ENCODE results near the gene AKT1. TPM values are rescaled to one million over a fixed set of nuclear protein-coding genes. Genes with fewer than 3 reads are reported as not detected.
"Not testable (repeated sequence)": the region's sequence is repeated elsewhere in the genome, so short reads cannot be mapped to it uniquely, and the experiment has no call there.

Gene AKT1
- total RNA-seq, result 133 and 140 TPM in 2 replicates

- intact Hi-C loops (cut with micrococcal nuclease), result loop anchor here (1.0 to 2.0 kb wide), 2 partner anchors 43 to 70 kb away; partner anchors contain the start of gene CEP170B
Measured at GRCh38 chr14:104794993-104795780, at the start of gene AKT1. AKT1 (minus strand) TSS chr14:104795748; CDS start chr14:104792643, 3,105 bp downstream.

GRCh38 chr14:104845033-104845666 is 49.6 kb upstream of the AKT1 start:
- intact Hi-C loops (cut with micrococcal nuclease), result no loop called here

GRCh38 chr14:104844306-104845032 is 48.9 kb upstream of the AKT1 start:
- intact Hi-C loops (cut with micrococcal nuclease), result no loop called here

- intact Hi-C loops (cut with micrococcal nuclease), result no loop called here
Measured at GRCh38 chr14:104843442-104844305, 48.1 kb upstream of the AKT1 start.

- intact Hi-C loops (cut with micrococcal nuclease), result no loop called here
Measured at GRCh38 chr14:104843006-104843405, 47.5 kb upstream of the AKT1 start.

GRCh38 chr14:104841730-104842129 is 46.2 kb upstream of the AKT1 start:
- intact Hi-C loops (cut with micrococcal nuclease), result no loop called here

GRCh38 chr14:104836171-104836935 is 40.8 kb upstream of the AKT1 start:
- intact Hi-C loops (cut with micrococcal nuclease), result not testable (repeated sequence)

GRCh38 chr14:104830781-104831180 is 35.2 kb upstream of the AKT1 start:
- intact Hi-C loops (cut with micrococcal nuclease), result no loop called here

- intact Hi-C loops (cut with micrococcal nuclease), result loop anchor here (1.0 kb wide), 4 partner anchors 27 to 474 kb away; partner anchors contain the start of genes BRF1 and CEP170B
Measured at GRCh38 chr14:104827177-104828055, 31.9 kb upstream of the AKT1 start.

GRCh38 chr14:104826861-104827176 is 31.3 kb upstream of the AKT1 start:
- intact Hi-C loops (cut with micrococcal nuclease), result loop anchor here (1.0 kb wide), 7 partner anchors 27 to 474 kb away; partner anchors contain the start of genes ADSS1, BRF1 and CEP170B

- intact Hi-C loops (cut with micrococcal nuclease), result loop anchor here (1.0 kb wide), 3 partner anchors 58 to 102 kb away; partner anchors contain the start of gene ADSS1
Measured at GRCh38 chr14:104826189-104826860, 30.8 kb upstream of the AKT1 start.

GRCh38 chr14:104824353-104824997 is 28.9 kb upstream of the AKT1 start:
- intact Hi-C loops (cut with micrococcal nuclease), result no loop called here

- intact Hi-C loops (cut with micrococcal nuclease), result no loop called here
Measured at GRCh38 chr14:104822821-104823615, 27.5 kb upstream of the AKT1 start.

GRCh38 chr14:104821971-104822608 is 26.5 kb upstream of the AKT1 start:
- intact Hi-C loops (cut with micrococcal nuclease), result no loop called here

- intact Hi-C loops (cut with micrococcal nuclease), result no loop called here
Measured at GRCh38 chr14:104821229-104821945, 25.8 kb upstream of the AKT1 start.

GRCh38 chr14:104820669-104821228 is 25.2 kb upstream of the AKT1 start:
- intact Hi-C loops (cut with micrococcal nuclease), result no loop called here

Measured in T-helper 1 cell treated with Interleukin-12 subunit alpha and Interleukin-12 subunit beta and Interleukin-4 antibody, amounts not matched to agents 30 ng/mL and 1 ng/mL, for 36 hours (primary cell).